ENCODE results near the gene HECTD4.

DNA sequence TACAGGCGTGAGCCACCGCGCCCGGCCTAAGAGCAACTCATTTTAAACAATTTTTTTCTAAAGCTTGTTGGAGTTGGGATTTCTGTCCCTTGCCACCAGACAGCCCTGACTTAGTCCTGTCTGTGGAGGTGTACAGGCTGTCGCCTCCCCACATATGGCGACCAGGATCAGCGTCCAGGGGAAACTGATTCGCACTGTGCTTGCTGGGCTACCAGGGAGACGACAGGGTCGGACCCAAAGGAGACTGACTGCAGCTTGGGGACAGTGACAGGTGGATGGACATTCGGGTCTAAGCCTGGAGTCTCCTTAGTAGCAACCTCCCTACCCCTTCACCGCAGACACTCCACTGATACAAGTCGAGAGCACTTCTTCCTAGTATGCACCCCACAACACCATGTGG lies 216.6 kb downstream of the HECTD4 start:
- TF ChIP-seq, protein P1, sequence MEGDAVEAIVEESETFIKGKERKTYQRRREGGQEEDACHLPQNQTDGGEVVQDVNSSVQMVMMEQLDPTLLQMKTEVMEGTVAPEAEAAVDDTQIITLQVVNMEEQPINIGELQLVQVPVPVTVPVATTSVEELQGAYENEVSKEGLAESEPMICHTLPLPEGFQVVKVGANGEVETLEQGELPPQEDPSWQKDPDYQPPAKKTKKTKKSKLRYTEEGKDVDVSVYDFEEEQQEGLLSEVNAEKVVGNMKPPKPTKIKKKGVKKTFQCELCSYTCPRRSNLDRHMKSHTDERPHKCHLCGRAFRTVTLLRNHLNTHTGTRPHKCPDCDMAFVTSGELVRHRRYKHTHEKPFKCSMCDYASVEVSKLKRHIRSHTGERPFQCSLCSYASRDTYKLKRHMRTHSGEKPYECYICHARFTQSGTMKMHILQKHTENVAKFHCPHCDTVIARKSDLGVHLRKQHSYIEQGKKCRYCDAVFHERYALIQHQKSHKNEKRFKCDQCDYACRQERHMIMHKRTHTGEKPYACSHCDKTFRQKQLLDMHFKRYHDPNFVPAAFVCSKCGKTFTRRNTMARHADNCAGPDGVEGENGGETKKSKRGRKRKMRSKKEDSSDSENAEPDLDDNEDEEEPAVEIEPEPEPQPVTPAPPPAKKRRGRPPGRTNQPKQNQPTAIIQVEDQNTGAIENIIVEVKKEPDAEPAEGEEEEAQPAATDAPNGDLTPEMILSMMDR (conservative IDR thresholded peaks at IDR 0.05; ENCODE audit: low read depth in 2 of 2), result no peak
- TF ChIP-seq POLR2AphosphoS5 (IDR thresholded peaks at IDR 0.05; ENCODE audit: low read depth) (no peak), EZH2phosphoT487 (IDR thresholded peaks at IDR 0.05; ENCODE audit: unreplicated experiment) (no peak), REST (IDR thresholded peaks at IDR 0.05; ENCODE audit: unreplicated experiment) (no peak), ZNF331 (CRISPR knock-in tag; IDR thresholded peaks at IDR 0.05; ENCODE audit: low read depth) (no peak)

Measured in GM23338 (cell line).